Pancreas (tissue), 10 donors: ENCODE measurements around the gene FGF5. TPM values are rescaled to one million over a fixed set of nuclear protein-coding genes. Genes with fewer than 3 reads are reported as not detected.

Experiments used
- ATAC-seq, 4 donors: fragments of 200-7000 bp; cut with Tn5 transposase; one replicate each; pipeline versions ENCODE4 v1.8.0 to v1.9.1; 2020; ENCODE audit warnings: mild to moderate bottlenecking in 4 of 4, moderate library complexity in 4 of 4
- DNase-seq, 6 donors: peaks; one replicate each; pipeline ENCODE4 v3.0.0-alpha.2; 2020
- FAIRE-seq: peaks from 2 replicates; lab custom pipeline; 2012; peaks lifted over from hg19 to GRCh38; lab: Jason Lieb, UNC
- H3K27ac ChIP-seq, 4 donors: fragments of 200-600 bp; sonication (generic); 1 replicate in 3 of 4; 2 replicates in 1 of 4; pipeline versions ENCODE4 v1.5.0 to v1.8.0; 2020
- H3K27me3 ChIP-seq, 4 donors: fragments of 200-600 bp; one replicate each; pipeline ENCODE4 v1.8.0; 2021
- H3K36me3 ChIP-seq, 3 donors: fragments of 200-600 bp; sonication (generic) in 1 of 3; one replicate each; pipeline versions ENCODE4 v1.5.0 to v1.8.0; 2020 to 2021
- H3K4me1 ChIP-seq, 3 donors: fragments of 200-600 bp; one replicate each; pipeline ENCODE4 v1.8.0; 2021
- H3K4me3 ChIP-seq, 4 donors: fragments of 200-600 bp; sonication (generic) in 2 of 4; one replicate each; pipeline versions ENCODE4 v1.5.0 to v1.8.0; 2020 to 2021
- H3K9me3 ChIP-seq, 4 donors: fragments of 200-600 bp; one replicate each; pipeline ENCODE4 v1.8.0; 2021
- CTCF ChIP-seq, 4 donors: fragments of 200-600 bp; sonication (generic) in 3 of 4; IDR thresholded peaks; one replicate each; pipeline versions ENCODE4 v1.5.0 to v1.8.0; 2021; ENCODE audit warnings: antibody characterized with exemption in 4 of 4
- WGBS, 2 donors: extraction: QIAGEN DNeasy Blood & Tissue Kit; methylation state at CpG; one replicate each; pipeline ENCODE4 v1.1.7; 2013; 5-methylcytosine and 5-hydroxymethylcytosine counted together
- intact Hi-C, 3 donors: fragments of 100-400 bp; cut with DNase I; formaldehyde crosslinking; loops; one replicate each; pipeline versions ENCODE4 v1.11.1 to v1.14.2; 2022
- polyA plus RNA-seq, 2 donors: library from polyadenylated mRNA; stranded (reverse); fragments of 200-250 nt; gene quantifications; one replicate each; pipeline ENCODE4 v1.2.3, GENCODE V29; 2013
- total RNA-seq, 6 donors: library from RNA; stranded (reverse); fragmentation: NEBNext Ultra II Directional in 4 of 6; extraction: Animal tissue kit (Norgen Biotek cat#: 25700) in 4 of 6; gene quantifications; one replicate each; pipeline versions ENCODE4 v1.2.1 to v1.2.4, GENCODE V29; 2021 to 2023
- donor health status: healthy with polysubstance abuse.
- donor health status: DM: no; HTN: no; CAD: no; lungs with moderate emphysema.
- donor health status: DM: no; HTN: no; CAD: no.
- donor health status: control.
- donor health status: control.
- donor health status: Bipolar disorder and iron deficiency.
- donor health status: DM: yes; HTN: yes; CAD: no.
- donor health status: DM: no; HTN: no; CAD: no.
- donor health status: DM: no; HTN: no; CAD: no.
- donor health status: DM: yes; HTN: yes; CAD: no.

The FGF5 gene
- total and polyA plus RNA-seq, 8 donors, result not detected

DNA sequence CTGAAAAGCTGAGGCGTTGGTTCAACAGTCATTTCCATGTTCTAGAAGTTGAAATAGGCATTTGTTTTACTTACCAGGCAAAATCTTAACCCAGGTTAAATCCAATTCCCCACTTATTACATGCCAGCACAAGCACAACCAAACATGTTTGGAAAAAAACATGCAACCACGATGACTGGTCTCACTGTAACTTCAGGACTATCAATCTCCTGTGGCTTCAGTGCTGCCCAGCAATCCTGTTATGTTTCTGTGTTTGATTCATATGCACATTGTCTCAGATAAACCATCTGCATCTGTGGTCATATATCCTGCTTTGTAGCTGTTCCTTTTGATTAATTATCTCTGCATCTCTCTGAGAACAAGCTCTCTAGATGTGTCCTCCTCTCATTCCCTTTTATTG is 40.9 kb upstream of the FGF5 start:
- ATAC-seq, result no peak
- TF ChIP-seq CTCF (IDR thresholded peaks at IDR 0.05), result no peak
- FAIRE-seq, result no peak
- 69 to 73% methylated on average over 2 of the region's 2 CpGs for WGBS, 2 donors
- Histone ChIP-seq H3K9me3 (peaks cover 0 to 4% (median 0%) of the 10 kb centered on the region in 4 donors), H3K4me1 (no peaks in the 10 kb centered on the region), H3K27me3 (peaks cover 0 to 25% (median 3%) of the 10 kb centered on the region in 4 donors), H3K4me3 (no peak overlapping the region), H3K36me3 (no peaks in the 10 kb centered on the region), H3K27ac (no peak overlapping the region)
- DNase-seq, result no peak
- intact Hi-C loops, result no loop called here

DNA sequence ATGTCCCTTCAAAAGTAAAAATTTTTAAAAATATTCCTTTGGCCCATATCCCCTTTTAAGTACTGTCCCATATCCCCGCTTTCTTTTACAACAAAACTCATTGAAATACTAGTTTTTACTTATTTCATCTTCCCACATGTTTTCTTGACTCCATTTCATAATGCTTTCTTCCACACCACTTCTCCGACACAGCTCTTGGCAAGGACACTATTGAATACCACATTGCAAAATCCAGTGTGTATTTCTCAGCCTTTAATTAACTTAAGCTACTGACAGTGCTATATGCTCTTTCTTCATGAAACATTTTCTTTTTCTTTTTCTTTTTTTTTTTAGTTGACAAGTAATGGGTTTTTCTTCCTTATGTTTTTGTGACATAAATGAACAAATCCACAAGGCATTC is 40.4 kb upstream of the FGF5 start:
- H3K9me3 ChIP-seq, result peaks cover 0 to 4% (median 0%) of the 10 kb centered on the region in 4 donors
- TF ChIP-seq CTCF (IDR thresholded peaks at IDR 0.05), result no peak
- no peaks in the 10 kb centered on the region for H3K36me3 ChIP-seq
- no peak overlapping the region for H3K27ac ChIP-seq
- DNase-seq (no peak), FAIRE-seq (no peak), ATAC-seq (no peak)
- intact Hi-C loops, result no loop called here
- H3K4me1 ChIP-seq, result no peaks in the 10 kb centered on the region
- WGBS, 2 donors, result 36 to 47% methylated on average over 2 of the region's 2 CpGs
- no peak overlapping the region for H3K4me3 ChIP-seq
- peaks cover 0 to 20% (median 4%) of the 10 kb centered on the region in 4 donors for H3K27me3 ChIP-seq

DNA sequence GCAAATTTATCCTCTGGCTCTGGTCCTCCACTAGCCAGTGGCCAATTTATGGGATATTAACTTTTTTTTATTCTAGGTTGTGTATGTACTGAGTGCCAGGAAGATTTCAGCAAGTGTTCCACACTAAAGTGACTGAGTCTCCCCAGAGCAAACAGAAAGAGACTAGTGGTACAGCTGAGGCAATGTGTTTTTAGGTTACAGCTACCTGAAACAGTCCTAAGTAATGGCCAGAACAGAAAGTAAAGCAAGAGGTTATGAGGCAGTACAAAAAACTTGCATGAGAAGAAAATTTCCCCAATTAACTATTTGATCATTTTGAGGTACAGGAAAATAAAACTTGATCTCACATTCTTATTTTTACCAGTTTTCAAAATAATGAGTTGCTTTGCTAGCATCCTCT is 38.0 kb upstream of the FGF5 start:
- Histone ChIP-seq H3K4me3 (no peak overlapping the region), H3K27me3 (peaks cover 0 to 3% (median 0%) of the 10 kb centered on the region in 4 donors), H3K27ac (no peak overlapping the region), H3K4me1 (no peaks in the 10 kb centered on the region), H3K9me3 (peaks cover 0 to 4% (median 0%) of the 10 kb centered on the region in 4 donors), H3K36me3 (no peaks in the 10 kb centered on the region)
- no peak for FAIRE-seq
- no peak for TF ChIP-seq CTCF (IDR thresholded peaks at IDR 0.05)
- intact Hi-C loops, result no loop called here
- ATAC-seq, result no peak
- no peak for DNase-seq

GRCh38 chr4:80229128-80229527 is 37.3 kb upstream of the FGF5 start:
- WGBS, 2 donors, result 41 to 51% methylated on average over 2 of the region's 2 CpGs
- no peaks in the 10 kb centered on the region for H3K36me3 ChIP-seq
- peaks cover 0 to 3% (median 0%) of the 10 kb centered on the region in 4 donors for H3K27me3 ChIP-seq
- H3K9me3 ChIP-seq, result no peaks in the 10 kb centered on the region
- DNase-seq (no peak), ATAC-seq (no peak), FAIRE-seq (no peak)
- H3K4me3 ChIP-seq, result no peak overlapping the region
- no peak overlapping the region for H3K27ac ChIP-seq
- no peak for TF ChIP-seq CTCF (IDR thresholded peaks at IDR 0.05)
- no peaks in the 10 kb centered on the region for H3K4me1 ChIP-seq
- intact Hi-C loops, result no loop called here

GRCh38 chr4:80229590-80229989 is 36.9 kb upstream of the FGF5 start:
- intact Hi-C loops, result no loop called here
- DNase-seq (no peak), ATAC-seq (no peak), FAIRE-seq (no peak)
- no peaks in the 10 kb centered on the region for H3K9me3 ChIP-seq
- H3K36me3 ChIP-seq, result no peaks in the 10 kb centered on the region
- no peak overlapping the region for H3K27ac ChIP-seq
- H3K4me3 ChIP-seq, result no peak overlapping the region
- WGBS, 2 donors, result 76 to 83% methylated on average over 2 of the region's 2 CpGs
- no peak for TF ChIP-seq CTCF (IDR thresholded peaks at IDR 0.05)
- H3K4me1 ChIP-seq, result no peaks in the 10 kb centered on the region
- peaks cover 0 to 3% (median 0%) of the 10 kb centered on the region in 4 donors for H3K27me3 ChIP-seq
